Measurements from ENCODE around the gene BBOX1.

DNA sequence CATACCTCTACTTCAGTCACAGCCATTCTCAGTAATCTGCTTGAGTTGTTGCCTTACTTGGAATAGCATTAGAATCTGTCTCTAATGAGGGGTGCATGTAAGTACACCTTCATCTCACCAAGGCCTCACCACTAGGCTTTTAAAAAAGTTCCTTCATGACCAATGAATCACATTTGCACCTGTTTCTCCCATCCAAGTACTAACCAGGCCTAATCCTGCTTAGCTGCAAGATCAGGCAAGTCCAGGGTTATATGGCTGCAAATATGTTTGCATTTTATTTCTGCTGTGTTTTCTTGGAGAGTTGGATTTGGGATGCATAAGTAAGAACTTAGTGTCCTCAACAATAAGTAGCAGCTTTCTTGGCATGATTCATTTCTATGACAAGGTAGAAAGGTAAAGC lies 66.9 kb downstream of the BBOX1 start:
- TF ChIP-seq GATA2 (IDR thresholded peaks at IDR 0.05; ENCODE audit: low read depth, low read length) (no peak), GATA3 (IDR thresholded peaks at IDR 0.05; ENCODE audit: low read depth, low read length) (no peak)
